Prostate gland (tissue), 2 donors: Measurements from ENCODE around the gene SPCS1. TPM values are rescaled to one million over a fixed set of nuclear protein-coding genes. Genes with fewer than 3 reads are reported as not detected.

Source experiments
- DNase-seq: peaks from one replicate; pipeline ENCODE4 v3.0.0-alpha.2; 2019; ENCODE audit warnings: low spot score
- H3K27ac ChIP-seq, 2 donors: fragments of 200-600 bp; sonication (generic); 2 replicates each; pipeline ENCODE4 v1.5.1; 2017 to 2019
- H3K27me3 ChIP-seq: fragments of 200-600 bp; sonication (generic); replicated peaks from 2 replicates; pipeline ENCODE4 v1.5.1; 2019; ENCODE audit not compliant: insufficient read depth
- H3K36me3 ChIP-seq, 2 donors: fragments of 200-600 bp; sonication (generic); 1 replicate in 1 of 2; 2 replicates in 1 of 2; pipeline versions ENCODE4 v1.5.1 to v1.8.1; 2017 to 2019
- H3K4me1 ChIP-seq: fragments of 200-600 bp; sonication (generic); replicated peaks from 2 replicates; pipeline ENCODE4 v1.5.1; 2019
- H3K4me3 ChIP-seq, 2 donors: fragments of 200-600 bp; sonication (generic); 2 replicates each; pipeline ENCODE4 v1.5.1; 2017 to 2019
- H3K9me3 ChIP-seq: fragments of 200-600 bp; sonication (generic); 2 replicates; pipeline ENCODE4 v1.5.1; 2017
- CTCF ChIP-seq, 4 experiments: fragments of 200-600 bp in 2 of 4; fragments of 450-650 bp in 2 of 4; sonication (generic) in 2 of 4; IDR thresholded peaks; 1 replicate in 3 of 4; 2 replicates in 1 of 4; pipeline ENCODE4 v1.5.1; 2016 to 2019; ENCODE audit warnings: antibody characterized with exemption in 4 of 4, mild to moderate bottlenecking in 2 of 4, moderate library complexity in 2 of 4
- POLR2A ChIP-seq: fragments of 450-650 bp; IDR thresholded peaks from one replicate; pipeline ENCODE4 v1.6.1; 2016; ENCODE audit warnings: antibody characterized with exemption, mild to moderate bottlenecking
- POLR2AphosphoS5 ChIP-seq: sonication (generic); formaldehyde crosslinking; IDR thresholded peaks from one replicate; pipeline ENCODE4 v1.6.1; 2017; ENCODE audit warnings: antibody characterized with exemption
- WGBS: methylation state at CpG from one replicate; pipeline ENCODE4 v1.1.5; 2018; 5-methylcytosine and 5-hydroxymethylcytosine counted together
- intact Hi-C: fragments of 100-400 bp; cut with DNase I; formaldehyde crosslinking; loops from one replicate; pipeline ENCODE4 v1.14.2; 2022
- total RNA-seq, 2 donors: library from RNA; depleted of rRNA; stranded (reverse); fragments of >200 nt; gene quantifications; one replicate each; pipeline ENCODE4 v1.1.0, GENCODE V29; 2016

The SPCS1 gene
- total RNA-seq, 2 donors from 2014 or later, result 144 to 296 TPM

GRCh38 chr3:52739730-52740129 is 33.8 kb downstream of the SPCS1 start:
- no peak for TF ChIP-seq POLR2AphosphoS5
- TF ChIP-seq POLR2A, result no peak
- no peak for TF ChIP-seq CTCF (IDR thresholded peaks at IDR 0.05)
- H3K27ac ChIP-seq, result no peak overlapping the region
- no peaks in the 10 kb centered on the region for H3K4me1 ChIP-seq
- no peaks in the 10 kb centered on the region for H3K9me3 ChIP-seq
- DNase-seq, result no peak
- no peaks in the 10 kb centered on the region for H3K27me3 ChIP-seq
- 76% methylated on average over 1 of the region's 1 CpG for whole genome bisulfite sequencing
- intact Hi-C loops, result loop anchor here (2.0 to 10.0 kb wide), 2 partner anchors 195 to 333 kb away; no protein-coding TSS in a partner anchor
- no peak overlapping the region for H3K4me3 ChIP-seq
- H3K36me3 ChIP-seq, result peaks cover 0 to 12% of the 10 kb centered on the region in 2 donors

GRCh38 chr3:52742418-52743041 is 36.6 kb downstream of the SPCS1 start:
- H3K4me1 ChIP-seq, result no peaks in the 10 kb centered on the region
- TF ChIP-seq POLR2A (no peak), CTCF (IDR thresholded peaks at IDR 0.05) (peak in 3 of 4 experiments; percentile 38 to 60 (median 52)), POLR2AphosphoS5 (no peak)
- H3K27ac ChIP-seq, result no peak overlapping the region
- H3K9me3 ChIP-seq, result no peaks in the 10 kb centered on the region
- peaks cover 6 to 9% of the 10 kb centered on the region in 2 donors for H3K36me3 ChIP-seq
- WGBS, result 92% methylated on average over 3 of the region's 3 CpGs
- H3K4me3 ChIP-seq, result no peak overlapping the region
- no peaks in the 10 kb centered on the region for H3K27me3 ChIP-seq
- no peak for DNase-seq
- intact Hi-C loops, result loop anchor here (10.0 kb wide), 1 partner anchor 192 kb away; no protein-coding TSS in a partner anchor

- Histone ChIP-seq H3K36me3 (peaks cover 6 to 9% of the 10 kb centered on the region in 2 donors), H3K4me1 (no peaks in the 10 kb centered on the region), H3K9me3 (no peaks in the 10 kb centered on the region), H3K27me3 (no peaks in the 10 kb centered on the region), H3K27ac (no peak overlapping the region), H3K4me3 (no peak overlapping the region)
- intact Hi-C loops, result loop anchor here (10.0 kb wide), 1 partner anchor 192 kb away; no protein-coding TSS in a partner anchor
- DNase-seq, result peak; percentile 12
- no peak for TF ChIP-seq POLR2A
- TF ChIP-seq CTCF (IDR thresholded peaks at IDR 0.05), result no peak
- TF ChIP-seq POLR2AphosphoS5, result peak; percentile 35
- WGBS, result 63% methylated on average over 5 of the region's 5 CpGs
Observed at GRCh38 chr3:52743152-52743551, 37.2 kb downstream of the SPCS1 start.

- no peak for DNase-seq
- intact Hi-C loops, result loop anchor here (10.0 kb wide), 1 partner anchor 191 kb away; no protein-coding TSS in a partner anchor
- Histone ChIP-seq H3K27ac (no peak overlapping the region), H3K4me1 (no peaks in the 10 kb centered on the region), H3K9me3 (no peaks in the 10 kb centered on the region), H3K4me3 (no peak overlapping the region), H3K27me3 (no peaks in the 10 kb centered on the region), H3K36me3 (peaks cover 6 to 11% of the 10 kb centered on the region in 2 donors)
- WGBS, result 92% methylated on average over 2 of the region's 2 CpGs
- TF ChIP-seq CTCF (IDR thresholded peaks at IDR 0.05), result no peak
- no peak for TF ChIP-seq POLR2A
- no peak for TF ChIP-seq POLR2AphosphoS5
Observed at GRCh38 chr3:52743721-52744120, 37.8 kb downstream of the SPCS1 start.
